HG03039 (cell line): ENCODE data around the gene MTIF2.
"Not testable (repeated sequence)": the region's sequence is repeated elsewhere in the genome, so short reads cannot be mapped to it uniquely, and the experiment has no call there.

Experiments
- ATAC-seq: cut with Tn5 transposase; IDR thresholded peaks from one replicate; pipeline ENCODE4 v1.9.1; 2021; ENCODE audit warnings: mild to moderate bottlenecking, moderate library complexity; ENCODE audit not compliant: unreplicated experiment

Gene MTIF2

GRCh38 chr2:55204536-55204935, 64.5 kb downstream of the MTIF2 start:
- no peak for ATAC-seq

GRCh38 chr2:55200416-55200815, 68.6 kb downstream of the MTIF2 start:
- ATAC-seq = no peak

GRCh38 chr2:55196526-55196925, 72.5 kb downstream of the MTIF2 start:
- ATAC-seq = no peak

DNA sequence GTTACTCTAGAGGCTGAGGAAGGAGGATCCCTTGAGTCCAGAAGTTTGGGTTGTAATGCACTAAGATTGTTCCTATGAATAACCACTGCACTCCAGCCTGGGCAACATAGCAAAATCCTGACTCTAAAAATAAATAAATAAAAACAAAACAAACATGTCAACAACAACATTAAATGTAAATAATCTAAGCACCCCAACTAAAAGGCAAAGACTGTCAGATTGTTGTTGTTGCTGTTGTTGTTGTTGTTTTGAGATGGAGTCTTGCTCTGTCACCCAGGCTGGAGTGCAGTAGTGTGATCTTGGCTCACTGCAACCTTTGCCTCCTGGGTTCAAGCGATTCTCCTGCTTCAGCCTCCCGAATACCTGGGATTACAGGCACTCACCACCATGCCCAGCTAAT, 77.1 kb downstream of the MTIF2 start:
- not testable (repeated sequence) for ATAC-seq

DNA sequence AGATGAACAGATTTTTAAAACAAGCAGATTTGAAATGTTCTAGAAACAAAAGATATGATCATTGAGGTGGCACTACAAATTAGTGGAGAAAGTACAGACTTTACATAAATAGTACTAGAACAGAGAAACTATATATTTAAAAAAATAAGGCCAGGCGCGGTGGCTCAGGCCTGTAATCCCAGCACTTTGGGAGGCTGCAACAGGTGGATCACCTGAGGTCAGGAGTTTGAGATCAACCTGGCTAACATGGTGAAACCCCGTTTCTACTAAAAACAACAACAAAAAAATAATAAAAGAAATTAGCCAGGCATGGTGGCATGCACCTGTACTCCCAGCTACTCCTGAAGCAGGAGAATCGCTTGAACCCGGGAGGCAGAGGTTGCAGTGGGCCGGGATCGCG, 82.2 kb downstream of the MTIF2 start:
- not testable (repeated sequence) for ATAC-seq
